ENCODE results near the gene CLMP. TPM values are rescaled to one million over a fixed set of nuclear protein-coding genes. Genes with fewer than 3 reads are reported as not detected.
"Not testable (repeated sequence)": the region's sequence is repeated elsewhere in the genome, so short reads cannot be mapped to it uniquely, and the experiment has no call there.

Gene CLMP
- total RNA-seq, 1 donor from 2014 or later, result 6.6 TPM

DNA sequence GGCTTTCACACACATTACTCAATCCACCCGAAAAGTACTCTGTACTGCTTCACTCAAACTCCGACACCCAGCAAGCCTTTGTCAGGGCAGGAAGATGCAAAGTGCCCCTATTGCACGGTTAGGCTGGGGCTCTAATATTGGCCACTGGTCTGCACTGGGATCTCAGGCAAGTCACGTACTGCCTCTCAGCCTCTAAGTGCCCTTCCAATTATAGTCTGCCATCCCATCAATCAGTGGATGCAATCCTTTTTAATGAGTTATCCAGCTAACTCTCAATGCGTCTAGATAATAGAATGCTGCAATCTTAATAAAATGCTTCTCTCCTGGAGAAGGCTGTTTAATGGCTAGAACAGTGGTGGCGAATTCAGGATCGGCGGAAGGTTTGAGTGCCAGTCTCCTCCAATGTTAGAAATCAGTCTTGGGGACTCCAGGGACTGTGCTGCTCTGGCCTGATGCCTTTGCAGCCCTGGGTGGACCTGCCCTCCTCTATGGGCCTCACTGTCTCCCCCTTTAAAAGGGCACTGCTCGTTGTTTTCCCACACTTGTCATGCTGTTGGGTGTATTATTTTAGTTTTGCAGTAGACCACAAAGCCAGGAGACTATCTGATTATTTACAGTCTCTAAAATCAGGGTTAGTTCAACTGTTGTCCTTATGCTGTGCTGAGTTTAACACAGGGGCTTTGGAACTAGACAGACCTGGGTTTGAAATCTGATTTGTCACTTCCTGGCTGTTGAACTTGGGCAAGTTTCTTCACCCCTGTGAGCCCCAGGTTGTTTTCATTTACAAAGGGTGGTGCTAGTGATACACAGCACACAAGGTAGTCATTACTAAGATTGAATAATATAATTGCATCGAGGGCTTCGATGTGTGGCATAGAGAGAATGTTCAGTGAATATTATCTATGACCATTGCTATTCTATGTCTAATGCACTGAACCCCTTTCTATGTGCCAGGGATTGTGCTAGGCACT is 36.7 kb downstream of the CLMP start:
- Mint-ChIP-seq H3K27ac (ENCODE audit: unreplicated experiment) (no peak overlapping the region), H3K4me3 (ENCODE audit: unreplicated experiment) (no peak overlapping the region), H3K9me3 (ENCODE audit: low read depth) (peaks cover 4% of the 10 kb centered on the region), H3K27me3 (ENCODE audit: low read depth) (no peaks in the 10 kb centered on the region), H3K4me1 (ENCODE audit: low read depth) (peaks cover 19% of the 10 kb centered on the region), H3K36me3 (ENCODE audit: low read depth) (no peaks in the 10 kb centered on the region)
- TF ChIP-seq, protein P1, sequence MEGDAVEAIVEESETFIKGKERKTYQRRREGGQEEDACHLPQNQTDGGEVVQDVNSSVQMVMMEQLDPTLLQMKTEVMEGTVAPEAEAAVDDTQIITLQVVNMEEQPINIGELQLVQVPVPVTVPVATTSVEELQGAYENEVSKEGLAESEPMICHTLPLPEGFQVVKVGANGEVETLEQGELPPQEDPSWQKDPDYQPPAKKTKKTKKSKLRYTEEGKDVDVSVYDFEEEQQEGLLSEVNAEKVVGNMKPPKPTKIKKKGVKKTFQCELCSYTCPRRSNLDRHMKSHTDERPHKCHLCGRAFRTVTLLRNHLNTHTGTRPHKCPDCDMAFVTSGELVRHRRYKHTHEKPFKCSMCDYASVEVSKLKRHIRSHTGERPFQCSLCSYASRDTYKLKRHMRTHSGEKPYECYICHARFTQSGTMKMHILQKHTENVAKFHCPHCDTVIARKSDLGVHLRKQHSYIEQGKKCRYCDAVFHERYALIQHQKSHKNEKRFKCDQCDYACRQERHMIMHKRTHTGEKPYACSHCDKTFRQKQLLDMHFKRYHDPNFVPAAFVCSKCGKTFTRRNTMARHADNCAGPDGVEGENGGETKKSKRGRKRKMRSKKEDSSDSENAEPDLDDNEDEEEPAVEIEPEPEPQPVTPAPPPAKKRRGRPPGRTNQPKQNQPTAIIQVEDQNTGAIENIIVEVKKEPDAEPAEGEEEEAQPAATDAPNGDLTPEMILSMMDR (IDR thresholded peaks at IDR 0.05), result no peak
- DNase-seq (ENCODE audit: low spot score), result no peak

DNA sequence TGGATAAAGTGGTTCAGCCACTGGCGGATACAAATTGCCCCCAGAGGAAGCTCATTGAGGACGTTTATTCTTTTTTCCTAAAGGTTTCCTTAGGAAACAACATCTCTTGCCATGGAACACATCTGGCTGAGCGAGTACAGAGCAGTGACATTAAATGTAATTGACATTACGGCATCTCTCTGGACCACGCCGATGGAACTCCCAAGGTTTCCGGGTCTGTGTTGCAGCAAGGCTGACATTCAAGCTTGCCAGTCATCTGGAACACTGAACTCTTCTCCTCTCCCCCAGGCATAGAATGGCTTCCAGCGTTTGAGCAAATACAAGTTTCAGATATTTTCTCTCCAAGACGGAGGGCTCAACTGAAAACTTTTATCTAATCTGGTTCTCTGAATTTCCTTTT is 42.1 kb downstream of the CLMP start:
- peaks cover 2% of the 10 kb centered on the region for H3K27me3 Mint-ChIP-seq (ENCODE audit: low read depth)
- no peak overlapping the region for H3K27ac Mint-ChIP-seq (ENCODE audit: unreplicated experiment)
- DNase-seq (ENCODE audit: low spot score), result no peak
- peaks cover 4% of the 10 kb centered on the region for H3K9me3 Mint-ChIP-seq (ENCODE audit: low read depth)
- no peaks in the 10 kb centered on the region for H3K36me3 Mint-ChIP-seq (ENCODE audit: low read depth)
- H3K4me1 Mint-ChIP-seq (ENCODE audit: low read depth), result peaks cover under 1% of the 10 kb centered on the region
- no peak overlapping the region for H3K4me3 Mint-ChIP-seq (ENCODE audit: unreplicated experiment)
- TF ChIP-seq, protein P1 (IDR thresholded peaks at IDR 0.05), result no peak

DNA sequence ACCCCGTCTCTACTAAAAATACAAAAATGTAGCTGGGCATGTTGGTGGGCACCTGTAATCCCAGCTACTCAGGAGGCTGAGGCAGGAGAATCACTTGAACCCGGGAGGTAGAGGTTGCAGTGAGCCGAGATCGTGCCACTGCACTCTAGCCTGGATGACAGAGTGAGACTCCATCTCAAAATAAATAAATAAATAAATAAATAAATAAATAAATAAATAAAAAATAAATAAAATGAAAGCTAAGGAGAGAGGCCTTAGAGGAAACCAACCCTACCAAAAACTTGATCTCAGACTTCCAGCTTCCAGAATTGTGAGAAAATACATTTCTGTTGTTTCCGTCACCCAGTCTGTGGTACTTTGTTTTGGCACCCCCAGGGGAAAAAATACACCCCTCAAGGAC is 42.7 kb downstream of the CLMP start:
- not testable (repeated sequence) for H3K4me3 Mint-ChIP-seq (ENCODE audit: unreplicated experiment); H3K27me3 Mint-ChIP-seq (ENCODE audit: low read depth); H3K4me1 Mint-ChIP-seq (ENCODE audit: low read depth); DNase-seq (ENCODE audit: low spot score); H3K36me3 Mint-ChIP-seq (ENCODE audit: low read depth); H3K27ac Mint-ChIP-seq (ENCODE audit: unreplicated experiment); H3K9me3 Mint-ChIP-seq (ENCODE audit: low read depth)

DNA sequence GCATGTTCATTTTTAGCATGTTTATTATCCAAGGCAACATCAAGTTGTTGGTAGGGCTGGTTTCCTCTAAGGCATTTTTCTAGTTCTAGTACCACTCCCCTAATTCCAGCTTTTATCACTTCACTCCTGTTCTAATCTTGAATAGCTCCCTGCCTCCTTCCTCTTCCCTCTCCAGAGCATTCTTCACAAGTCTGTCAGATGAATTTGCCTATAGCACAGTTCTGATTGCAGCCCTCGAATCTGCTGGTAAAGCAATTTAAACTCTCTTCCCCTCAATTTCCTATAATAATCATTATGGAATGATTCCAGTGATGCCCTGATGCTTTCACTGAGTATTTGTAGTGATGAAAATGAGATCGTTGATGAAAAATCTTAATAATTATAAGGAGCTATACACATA is 43.3 kb downstream of the CLMP start:
- H3K9me3 Mint-ChIP-seq (ENCODE audit: low read depth), result peaks cover 4% of the 10 kb centered on the region
- H3K27ac Mint-ChIP-seq (ENCODE audit: unreplicated experiment), result no peak overlapping the region
- H3K4me1 Mint-ChIP-seq (ENCODE audit: low read depth), result no peaks in the 10 kb centered on the region
- TF ChIP-seq, protein P1 (IDR thresholded peaks at IDR 0.05), result no peak
- H3K27me3 Mint-ChIP-seq (ENCODE audit: low read depth), result peaks cover 2% of the 10 kb centered on the region
- H3K36me3 Mint-ChIP-seq (ENCODE audit: low read depth), result no peaks in the 10 kb centered on the region
- DNase-seq (ENCODE audit: low spot score), result no peak
- H3K4me3 Mint-ChIP-seq (ENCODE audit: unreplicated experiment), result no peak overlapping the region

DNA sequence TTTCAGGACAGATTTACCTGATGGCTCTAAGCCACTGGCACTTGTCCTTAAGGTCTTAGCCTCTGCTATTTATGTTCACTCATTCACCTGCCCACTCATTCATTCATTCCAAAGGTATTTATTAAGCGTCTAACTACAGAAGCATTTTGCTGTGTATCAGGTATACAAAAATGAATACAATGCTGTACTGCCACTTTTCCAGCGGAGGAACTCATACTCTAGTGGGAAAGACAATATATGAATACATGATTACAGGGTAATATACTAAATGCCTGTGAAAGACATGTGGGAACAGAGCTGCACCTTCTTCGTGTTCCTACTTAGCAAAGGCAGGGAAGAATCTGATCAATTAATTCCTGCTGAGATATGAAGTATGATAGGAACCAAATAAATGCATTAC is 43.7 kb downstream of the CLMP start:
- Mint-ChIP-seq H3K36me3 (ENCODE audit: low read depth) (no peaks in the 10 kb centered on the region), H3K27me3 (ENCODE audit: low read depth) (peaks cover 2% of the 10 kb centered on the region), H3K4me3 (ENCODE audit: unreplicated experiment) (no peak overlapping the region)

More for the DNA sequence above, 43.7 kb downstream of the CLMP start:
- no peak for DNase-seq (ENCODE audit: low spot score)
- TF ChIP-seq, protein P1 (IDR thresholded peaks at IDR 0.05), result no peak
- H3K9me3 Mint-ChIP-seq (ENCODE audit: low read depth), result peaks cover 4% of the 10 kb centered on the region
- H3K27ac Mint-ChIP-seq (ENCODE audit: unreplicated experiment), result no peak overlapping the region
- H3K4me1 Mint-ChIP-seq (ENCODE audit: low read depth), result no peaks in the 10 kb centered on the region

All from chondrocyte (in vitro differentiated cells).